HUES64 (cell line): Measurements from ENCODE around the gene SPIB.

ENCODE experiments used
- H3K27ac ChIP-seq: 2 replicates; pipeline ENCODE4 v1.7.0; 2013; ENCODE audit warnings: low read depth, low read length, inconsistent platforms
- H3K27me3 ChIP-seq: 2 replicates; pipeline ENCODE4 v1.6.1; 2013; ENCODE audit warnings: mild to moderate bottlenecking, low read length; ENCODE audit not compliant: insufficient read depth
- H3K36me3 ChIP-seq: 2 replicates; pipeline ENCODE4 v1.6.1; 2013; ENCODE audit warnings: mild to moderate bottlenecking, low read length; ENCODE audit not compliant: insufficient read depth
- H3K4me1 ChIP-seq: 2 replicates; pipeline ENCODE4 v1.6.1; 2013; ENCODE audit warnings: mild to moderate bottlenecking, low read length, moderate library complexity; ENCODE audit not compliant: insufficient read depth
- H3K4me3 ChIP-seq: 2 replicates; pipeline ENCODE4 v1.5.1; 2013; ENCODE audit warnings: mild to moderate bottlenecking, low read length, moderate library complexity
- H3K9ac ChIP-seq: 2 replicates; pipeline ENCODE4 v1.6.1; 2013; ENCODE audit warnings: mild to moderate bottlenecking, low read depth, low read length
- H3K9me3 ChIP-seq: 2 replicates; pipeline ENCODE4 v1.6.1; 2013; ENCODE audit warnings: low read depth, low read length; ENCODE audit not compliant: insufficient read depth
- WGBS: fragments of 150-250, 120-280 bp; methylation state at CpG from one replicate; pipeline ENCODE4 v1.1.7; 2013; ENCODE audit warnings: missing lambda C conversion rate; 5-methylcytosine and 5-hydroxymethylcytosine counted together

The SPIB gene

GRCh38 chr19:50449236-50449899 is 30.6 kb downstream of the SPIB start:
- H3K4me1 ChIP-seq: no peaks in the 10 kb centered on the region
- H3K27ac ChIP-seq: no peak overlapping the region
- H3K9me3 ChIP-seq: no peaks in the 10 kb centered on the region
- H3K27me3 ChIP-seq: no peaks in the 10 kb centered on the region
- H3K4me3 ChIP-seq: no peak overlapping the region
- no peaks in the 10 kb centered on the region for H3K36me3 ChIP-seq
- WGBS: 88% methylated on average over 13 of the region's 14 CpGs
- H3K9ac ChIP-seq: no peak overlapping the region

- no peak overlapping the region for H3K4me3 ChIP-seq
- H3K36me3 ChIP-seq: no peaks in the 10 kb centered on the region
- no peak overlapping the region for H3K9ac ChIP-seq
- H3K27me3 ChIP-seq: no peaks in the 10 kb centered on the region
- H3K9me3 ChIP-seq: no peaks in the 10 kb centered on the region
- H3K27ac ChIP-seq: no peak overlapping the region
- WGBS: 86% methylated on average over 30 of the region's 30 CpGs
- no peaks in the 10 kb centered on the region for H3K4me1 ChIP-seq
Measured at GRCh38 chr19:50450369-50451222, 31.9 kb downstream of the SPIB start.

GRCh38 chr19:50451223-50451534 is 32.4 kb downstream of the SPIB start:
- Histone ChIP-seq H3K27ac (no peak overlapping the region), H3K36me3 (no peaks in the 10 kb centered on the region), H3K4me1 (no peaks in the 10 kb centered on the region), H3K9ac (no peak overlapping the region), H3K9me3 (no peaks in the 10 kb centered on the region), H3K4me3 (no peak overlapping the region), H3K27me3 (no peaks in the 10 kb centered on the region)
- 79% methylated on average over 13 of the region's 13 CpGs for WGBS

- Histone ChIP-seq H3K36me3 (no peaks in the 10 kb centered on the region), H3K27me3 (no peaks in the 10 kb centered on the region), H3K4me3 (no peak overlapping the region), H3K9me3 (no peaks in the 10 kb centered on the region), H3K27ac (no peak overlapping the region), H3K9ac (no peak overlapping the region), H3K4me1 (no peaks in the 10 kb centered on the region)
- 93% methylated on average over 3 of the region's 3 CpGs for WGBS
Measured at GRCh38 chr19:50453243-50453642, 34.5 kb downstream of the SPIB start.

- Histone ChIP-seq H3K9me3 (no peaks in the 10 kb centered on the region), H3K36me3 (no peaks in the 10 kb centered on the region), H3K4me1 (no peaks in the 10 kb centered on the region), H3K4me3 (no peak overlapping the region), H3K9ac (no peak overlapping the region), H3K27ac (no peak overlapping the region), H3K27me3 (no peaks in the 10 kb centered on the region)
- 81% methylated on average over 2 of the region's 2 CpGs for WGBS
Measured at GRCh38 chr19:50455992-50456391, 37.3 kb downstream of the SPIB start.

- no peaks in the 10 kb centered on the region for H3K9me3 ChIP-seq
- H3K4me1 ChIP-seq: no peaks in the 10 kb centered on the region
- no peaks in the 10 kb centered on the region for H3K36me3 ChIP-seq
- no peak overlapping the region for H3K4me3 ChIP-seq
- H3K27me3 ChIP-seq: no peaks in the 10 kb centered on the region
- H3K27ac ChIP-seq: no peak overlapping the region
- no peak overlapping the region for H3K9ac ChIP-seq
- WGBS: 90% methylated on average over 5 of the region's 5 CpGs
Measured at GRCh38 chr19:50457300-50457699, 38.6 kb downstream of the SPIB start.

GRCh38 chr19:50458396-50459066 is 39.8 kb downstream of the SPIB start:
- H3K9ac ChIP-seq: no peak overlapping the region
- H3K4me3 ChIP-seq: no peak overlapping the region
- no peaks in the 10 kb centered on the region for H3K36me3 ChIP-seq
- no peaks in the 10 kb centered on the region for H3K27me3 ChIP-seq
- no peaks in the 10 kb centered on the region for H3K9me3 ChIP-seq
- WGBS: 85% methylated on average over 50 of the region's 50 CpGs
- H3K4me1 ChIP-seq: no peaks in the 10 kb centered on the region
- H3K27ac ChIP-seq: no peak overlapping the region

GRCh38 chr19:50459067-50459456 is 40.3 kb downstream of the SPIB start:
- Histone ChIP-seq H3K27ac (no peak overlapping the region), H3K9ac (no peak overlapping the region), H3K4me1 (no peaks in the 10 kb centered on the region), H3K36me3 (no peaks in the 10 kb centered on the region), H3K27me3 (no peaks in the 10 kb centered on the region), H3K9me3 (no peaks in the 10 kb centered on the region), H3K4me3 (no peak overlapping the region)
- 93% methylated on average over 32 of the region's 32 CpGs for WGBS

GRCh38 chr19:50459638-50460037 is 40.9 kb downstream of the SPIB start:
- Histone ChIP-seq H3K27me3 (no peaks in the 10 kb centered on the region), H3K4me1 (no peaks in the 10 kb centered on the region), H3K27ac (no peak overlapping the region), H3K4me3 (no peak overlapping the region), H3K36me3 (no peaks in the 10 kb centered on the region), H3K9me3 (no peaks in the 10 kb centered on the region), H3K9ac (no peak overlapping the region)
- 82% methylated on average over 1 of the region's 1 CpG for WGBS

GRCh38 chr19:50460161-50460765 is 41.5 kb downstream of the SPIB start:
- WGBS: 72% methylated on average over 13 of the region's 13 CpGs
- Histone ChIP-seq H3K36me3 (no peaks in the 10 kb centered on the region), H3K27ac (no peak overlapping the region), H3K4me1 (no peaks in the 10 kb centered on the region), H3K27me3 (no peaks in the 10 kb centered on the region), H3K9me3 (no peaks in the 10 kb centered on the region), H3K4me3 (no peak overlapping the region), H3K9ac (no peak overlapping the region)
